ENCODE data around the gene TXLNA. TPM values are rescaled to one million over a fixed set of nuclear protein-coding genes. Genes with fewer than 3 reads are reported as not detected.
A peak's percentile ranks its signal among the peaks of the same experiment; 100 is the strongest.

TXLNA gene
- total RNA-seq, 2 experiments from 2014 or later: 47.3 to 47.5 TPM

DNA sequence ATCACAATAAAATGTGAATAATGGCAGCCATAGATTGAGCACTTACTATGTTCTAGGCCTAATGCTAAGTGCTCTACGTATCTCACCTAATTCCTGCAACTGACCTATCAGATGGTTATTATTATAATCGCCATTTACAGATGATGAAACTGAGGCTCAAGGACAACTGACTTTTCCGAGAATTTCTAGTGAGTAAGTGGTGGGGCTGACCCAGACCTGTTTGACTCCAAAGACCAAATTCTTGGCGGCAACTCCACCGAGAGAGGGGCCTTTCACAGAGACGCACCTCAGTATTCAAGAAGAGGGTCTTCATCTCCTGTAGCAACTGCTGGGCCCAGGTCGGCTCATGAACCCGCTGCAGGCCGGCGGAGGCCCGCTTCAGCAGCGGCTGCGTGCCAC is 42.1 kb downstream of the TXLNA start:
- POLR2A ChIA-PET: interaction anchor here (0.6 kb wide), 1 partner anchor 12 kb away, joined by 3 read pairs; no protein-coding TSS in a partner anchor
- Histone ChIP-seq H3K9me3 (ENCODE audit: low read length) (no peaks in the 10 kb centered on the region), H2AFZ (ENCODE audit: low read length) (no peak overlapping the region; the same call in 1 of the 2 replicates), H3K4me3 (ENCODE audit: low read depth, low read length, poor library complexity, severe bottlenecking) (peak overlapping the region; percentile 96), H4K20me1 (ENCODE audit: insufficient read depth, low read length) (no peaks in the 10 kb centered on the region), H3K9me2 (ENCODE audit: insufficient read depth, low read length) (no peaks in the 10 kb centered on the region), H3K36me3 (ENCODE audit: insufficient read depth, low read length) (peaks cover 31% of the 10 kb centered on the region), H3K4me2 (ENCODE audit: low read length) (peak overlapping the region; percentile 99), H3K4me1 (ENCODE audit: insufficient read depth, low read length, poor library complexity, severe bottlenecking) (peaks cover 33% of the 10 kb centered on the region), H3K79me2 (ENCODE audit: insufficient read depth, low read depth, low read length) (peaks cover 23% of the 10 kb centered on the region), H3K27ac (ENCODE audit: low read depth, low read length, poor library complexity, severe bottlenecking) (peak overlapping the region; percentile 37)
- DNase-seq (ENCODE audit: low spot score): no peak
- intact Hi-C loops (cut with micrococcal nuclease; ENCODE audit: unreplicated experiment): no loop called here
- CTCF ChIA-PET (ENCODE audit: unreplicated experiment): interaction anchor here (1.4 kb wide), 1 partner anchor 34 kb away, joined by 3 read pairs; no protein-coding TSS in a partner anchor
- no TSS peak for BruUV-seq (replicated peaks)
- no peak for TF ChIP-seq EZH2phosphoT487 (IDR thresholded peaks at IDR 0.05; ENCODE audit: borderline replicate concordance, low read depth, low read length)
- TF ChIP-seq CTCF (conservative IDR thresholded peaks at IDR 0.05; ENCODE audit: low read length): no peak

- intact Hi-C loops (cut with micrococcal nuclease; ENCODE audit: unreplicated experiment): loop anchor here (2.0 kb wide), 2 partner anchors 29 to 95 kb away; partner anchors contain the start of gene LCK
- ChIA-PET CTCF (ENCODE audit: unreplicated experiment) (interaction anchor here (0.5 to 1.4 kb wide), 2 partner anchors 17 to 33 kb away, joined by 3 read pairs; no protein-coding TSS in a partner anchor), POLR2A (interaction anchor here (0.6 kb wide), 2 partner anchors 45 to 74 kb away, joined by 3 to 5 read pairs; no protein-coding TSS in a partner anchor)
- Histone ChIP-seq H3K9me3 (ENCODE audit: low read length) (no peaks in the 10 kb centered on the region), H3K4me3 (ENCODE audit: low read depth, low read length, poor library complexity, severe bottlenecking) (peak within 1 kb of the TSS; percentile 96), H4K20me1 (ENCODE audit: insufficient read depth, low read length) (no peaks in the 10 kb centered on the region), H3K79me2 (ENCODE audit: insufficient read depth, low read depth, low read length) (peaks cover 23% of the 10 kb centered on the region), H3K36me3 (ENCODE audit: insufficient read depth, low read length) (peaks cover 36% of the 10 kb centered on the region), H3K4me2 (ENCODE audit: low read length) (peak within 1 kb of the TSS; percentile 99), H3K27ac (ENCODE audit: low read depth, low read length, poor library complexity, severe bottlenecking) (peak within 1 kb of the TSS; percentile 41), H3K4me1 (ENCODE audit: insufficient read depth, low read length, poor library complexity, severe bottlenecking) (peaks cover 33% of the 10 kb centered on the region), H2AFZ (ENCODE audit: low read length) (peak within 1 kb of the TSS; percentile 48; the same call in 1 of the 2 replicates), H3K9me2 (ENCODE audit: insufficient read depth, low read length) (no peaks in the 10 kb centered on the region)
- peak; percentile 93 for DNase-seq (ENCODE audit: low spot score)
- BruUV-seq (replicated peaks): no TSS peak
- TF ChIP-seq EZH2phosphoT487 (IDR thresholded peaks at IDR 0.05; ENCODE audit: borderline replicate concordance, low read depth, low read length) (no peak), CTCF (conservative IDR thresholded peaks at IDR 0.05; ENCODE audit: low read length) (no peak)
These were observed 42.7 kb downstream of the TXLNA start, which contains the start of the genes EIF3I and TMEM234 for GRCh38 chr1:32221980-32222755. Gene EIF3I, plus strand, starts transcription at chr1:32222407. Its CDS starts 35 bp downstream, at chr1:32222442. Gene TMEM234, minus strand, starts transcription at chr1:32222353. Its CDS starts 31 bp downstream, at chr1:32222322.

All from OCI-LY7 (cell line).